ENCODE measurements around the gene OSR1.

- TF ChIP-seq, protein P1, sequence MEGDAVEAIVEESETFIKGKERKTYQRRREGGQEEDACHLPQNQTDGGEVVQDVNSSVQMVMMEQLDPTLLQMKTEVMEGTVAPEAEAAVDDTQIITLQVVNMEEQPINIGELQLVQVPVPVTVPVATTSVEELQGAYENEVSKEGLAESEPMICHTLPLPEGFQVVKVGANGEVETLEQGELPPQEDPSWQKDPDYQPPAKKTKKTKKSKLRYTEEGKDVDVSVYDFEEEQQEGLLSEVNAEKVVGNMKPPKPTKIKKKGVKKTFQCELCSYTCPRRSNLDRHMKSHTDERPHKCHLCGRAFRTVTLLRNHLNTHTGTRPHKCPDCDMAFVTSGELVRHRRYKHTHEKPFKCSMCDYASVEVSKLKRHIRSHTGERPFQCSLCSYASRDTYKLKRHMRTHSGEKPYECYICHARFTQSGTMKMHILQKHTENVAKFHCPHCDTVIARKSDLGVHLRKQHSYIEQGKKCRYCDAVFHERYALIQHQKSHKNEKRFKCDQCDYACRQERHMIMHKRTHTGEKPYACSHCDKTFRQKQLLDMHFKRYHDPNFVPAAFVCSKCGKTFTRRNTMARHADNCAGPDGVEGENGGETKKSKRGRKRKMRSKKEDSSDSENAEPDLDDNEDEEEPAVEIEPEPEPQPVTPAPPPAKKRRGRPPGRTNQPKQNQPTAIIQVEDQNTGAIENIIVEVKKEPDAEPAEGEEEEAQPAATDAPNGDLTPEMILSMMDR (IDR thresholded peaks at IDR 0.05): no peak
- no peak for TF ChIP-seq EP300 (IDR thresholded peaks at IDR 0.05; ENCODE audit: low read depth)
- no peak for TF ChIP-seq POLR2A (IDR thresholded peaks at IDR 0.05)
- no peak for TF ChIP-seq POLR2AphosphoS5 (IDR thresholded peaks at IDR 0.05)
Measured at GRCh38 chr2:19368760-19369159, 10.3 kb upstream of the OSR1 start.

Data from transverse colon (tissue), 4 donors.